GM19395 (cell line): ENCODE results near the gene RFXAP.
A peak's percentile ranks its signal among the peaks of the same experiment; 100 is the strongest.
"Not testable (repeated sequence)": the region's sequence is repeated elsewhere in the genome, so short reads cannot be mapped to it uniquely, and the experiment has no call there.

Experiments used
- ATAC-seq: cut with Tn5 transposase; IDR thresholded peaks from one replicate; pipeline ENCODE4 v1.9.1; 2021; ENCODE audit warnings: mild to moderate bottlenecking, moderate library complexity; ENCODE audit not compliant: unreplicated experiment

Gene RFXAP

GRCh38 chr13:36818804-36819738, at the start of gene RFXAP:
TSS of gene RFXAP (plus strand) at chr13:36819222. CDS start at chr13:36819358, 136 bp downstream.
- peak; percentile 84 for ATAC-seq

GRCh38 chr13:36769545-36769944, 49.5 kb upstream of the RFXAP start:
- ATAC-seq: no peak

DNA sequence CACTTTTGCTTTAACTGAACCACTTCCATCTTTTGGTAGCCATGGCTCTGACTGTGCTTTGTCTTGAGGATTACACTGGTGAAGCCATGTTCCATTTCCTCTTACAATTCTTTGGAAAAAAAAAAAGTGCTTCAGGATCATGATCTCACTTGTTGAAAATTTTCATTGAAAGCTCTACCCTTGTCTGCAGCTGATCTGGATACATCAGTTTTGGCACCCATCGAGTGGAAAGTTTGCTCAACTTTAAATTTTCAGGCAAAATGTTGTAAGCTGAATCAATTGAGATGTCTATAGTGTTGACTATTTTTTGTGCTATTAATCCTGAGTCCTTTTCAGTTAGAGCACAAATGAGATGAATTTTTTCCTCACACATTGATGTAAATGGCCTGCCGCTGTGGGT, 48.3 kb upstream of the RFXAP start:
- no peak for ATAC-seq

- no peak for ATAC-seq
These were observed 46.2 kb upstream of the RFXAP start for GRCh38 chr13:36772853-36773252.

GRCh38 chr13:36774931-36775330, 44.1 kb upstream of the RFXAP start:
- no peak for ATAC-seq

DNA sequence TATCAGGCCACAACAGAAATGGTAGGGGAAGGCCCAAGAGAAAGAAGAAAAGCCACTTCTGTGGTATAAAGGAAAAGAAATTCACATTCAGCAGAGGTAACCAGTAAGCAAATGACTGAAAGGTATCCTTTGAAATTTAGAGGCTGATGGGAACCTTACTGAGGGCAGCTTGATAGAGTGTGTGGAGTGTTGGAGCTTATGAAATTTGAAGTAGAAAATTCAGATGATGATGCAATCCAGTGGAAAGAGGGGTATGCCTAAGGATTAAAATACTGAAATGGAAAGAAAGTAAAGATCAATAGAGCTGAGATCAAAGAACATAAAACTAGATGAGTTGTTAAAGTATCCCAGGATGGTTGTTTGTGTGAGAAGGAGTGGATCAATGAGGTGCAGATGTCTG, 42.8 kb upstream of the RFXAP start:
- ATAC-seq: no peak

- ATAC-seq: no peak
These were observed 40.8 kb upstream of the RFXAP start for GRCh38 chr13:36778083-36778671.

DNA sequence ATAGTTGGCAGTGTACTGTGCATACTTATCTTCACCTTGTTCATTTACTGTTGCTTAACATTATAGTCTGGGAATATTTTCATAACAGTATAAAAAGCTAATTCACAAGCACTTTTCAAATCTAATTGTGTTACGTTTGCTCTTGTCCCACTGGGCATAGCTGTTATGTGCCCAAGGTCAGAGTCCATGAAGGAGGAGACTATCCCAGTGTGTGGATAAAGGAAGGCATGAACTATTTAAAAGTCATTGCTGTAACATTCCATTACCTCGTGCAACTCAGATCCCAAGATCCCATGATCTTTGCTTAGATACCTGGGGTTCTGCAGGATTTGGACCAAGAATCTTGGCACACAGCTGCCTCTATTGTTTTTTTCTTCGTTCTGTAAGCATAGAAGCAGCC, 35.1 kb upstream of the RFXAP start:
- ATAC-seq: no peak

DNA sequence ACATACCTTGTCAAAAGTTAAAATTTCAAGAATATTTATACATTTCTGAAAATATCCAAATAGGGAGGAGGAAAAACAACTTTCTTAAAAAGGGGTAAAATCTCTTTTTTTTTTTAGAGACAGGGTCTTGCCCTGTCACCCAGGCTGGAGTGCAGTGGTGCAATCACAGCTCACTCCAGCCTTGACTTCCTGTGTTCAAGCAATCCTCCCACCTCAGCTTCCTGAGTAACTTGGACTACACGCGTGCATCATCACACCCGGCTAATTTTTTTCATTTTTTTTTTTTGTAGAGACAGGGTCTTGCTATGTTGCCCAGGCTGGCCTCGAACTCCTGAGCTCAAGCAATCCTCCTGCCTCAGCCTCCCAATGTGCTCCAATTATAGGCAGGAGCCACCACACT, 32.8 kb upstream of the RFXAP start:
- not testable (repeated sequence) for ATAC-seq

DNA sequence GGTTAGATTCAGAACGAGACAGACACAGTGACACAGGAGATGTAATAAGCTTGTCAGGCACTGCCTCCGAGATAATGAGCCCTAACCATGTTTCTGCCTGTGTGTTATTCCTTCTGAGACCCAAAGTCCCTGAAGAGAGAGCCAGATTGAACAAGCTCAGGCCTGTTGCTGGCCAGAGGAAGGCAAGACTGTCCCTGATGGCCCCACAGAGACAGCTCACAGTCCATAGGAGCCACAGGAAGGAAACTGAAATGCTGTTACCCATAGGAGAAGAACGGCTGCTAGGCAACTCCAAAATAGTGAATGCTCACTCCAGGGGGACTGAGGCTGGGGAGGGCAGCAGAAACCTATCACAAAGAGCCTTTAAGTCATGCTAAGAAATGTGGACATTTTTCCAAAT, 31.8 kb upstream of the RFXAP start:
- ATAC-seq: no peak

DNA sequence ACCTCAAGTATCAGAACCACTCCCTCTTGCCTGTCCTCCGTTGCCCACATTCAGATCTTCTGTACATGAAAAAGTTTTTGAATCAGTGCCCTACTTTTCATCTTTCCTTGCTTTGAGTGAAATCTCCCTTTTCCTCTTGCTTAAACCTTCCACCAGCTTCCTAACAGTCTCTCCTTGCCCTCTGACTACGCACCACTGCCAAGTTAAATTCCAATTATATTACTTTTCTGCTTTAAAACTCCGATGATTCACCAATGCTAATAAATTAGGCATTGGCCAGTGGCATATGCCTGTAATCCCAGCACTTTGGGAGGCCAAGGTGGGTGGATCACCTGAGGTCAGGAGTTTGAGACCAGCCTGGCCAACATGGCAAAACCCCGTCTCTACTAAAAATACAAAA, 30.7 kb upstream of the RFXAP start:
- ATAC-seq: no peak

DNA sequence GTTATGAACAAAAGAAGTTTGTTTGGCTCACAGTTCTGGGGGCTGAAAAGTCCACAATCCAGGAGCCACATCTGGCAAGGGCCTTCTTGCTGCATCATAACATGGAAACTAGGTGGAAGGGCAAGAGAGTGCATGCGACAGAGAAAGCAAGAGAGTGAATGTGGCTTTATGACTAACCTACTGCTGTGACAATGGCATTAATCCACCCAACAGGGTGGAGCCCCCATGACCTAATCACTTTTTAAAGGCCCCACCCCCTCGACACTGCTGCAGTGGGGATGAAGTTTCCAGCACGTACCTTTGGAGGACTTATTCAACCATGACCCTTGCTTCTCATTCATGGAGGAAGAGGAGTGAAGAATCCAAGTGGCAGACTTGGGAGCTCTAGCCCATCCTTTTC, 30.0 kb upstream of the RFXAP start:
- ATAC-seq: no peak

GRCh38 chr13:36789730-36790129, 29.3 kb upstream of the RFXAP start:
- no peak for ATAC-seq

GRCh38 chr13:36794706-36795105, 24.3 kb upstream of the RFXAP start:
- no peak for ATAC-seq

- ATAC-seq: no peak
These were observed 23.6 kb upstream of the RFXAP start for GRCh38 chr13:36795463-36795862.

DNA sequence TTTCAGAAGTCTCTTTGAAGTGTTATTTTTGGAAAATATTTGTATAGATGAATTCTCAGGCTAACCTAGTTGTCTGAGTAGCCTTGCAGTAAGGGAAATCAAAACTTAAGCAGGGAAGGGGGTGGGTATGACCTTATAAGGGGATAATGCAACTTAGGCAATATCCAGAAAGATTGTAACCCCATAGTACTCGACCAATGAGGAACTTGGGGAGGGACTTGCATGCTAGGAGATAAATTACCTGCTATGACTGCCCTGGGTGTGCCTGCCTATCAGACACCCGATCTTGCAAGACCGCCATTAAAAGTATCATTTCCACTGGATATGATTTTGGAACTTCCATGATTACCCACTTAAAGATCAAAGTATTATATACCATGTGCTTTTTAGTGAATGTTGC, 23.0 kb upstream of the RFXAP start:
- ATAC-seq: no peak

- ATAC-seq: no peak
These were observed 18.0 kb upstream of the RFXAP start for GRCh38 chr13:36801035-36801434.

DNA sequence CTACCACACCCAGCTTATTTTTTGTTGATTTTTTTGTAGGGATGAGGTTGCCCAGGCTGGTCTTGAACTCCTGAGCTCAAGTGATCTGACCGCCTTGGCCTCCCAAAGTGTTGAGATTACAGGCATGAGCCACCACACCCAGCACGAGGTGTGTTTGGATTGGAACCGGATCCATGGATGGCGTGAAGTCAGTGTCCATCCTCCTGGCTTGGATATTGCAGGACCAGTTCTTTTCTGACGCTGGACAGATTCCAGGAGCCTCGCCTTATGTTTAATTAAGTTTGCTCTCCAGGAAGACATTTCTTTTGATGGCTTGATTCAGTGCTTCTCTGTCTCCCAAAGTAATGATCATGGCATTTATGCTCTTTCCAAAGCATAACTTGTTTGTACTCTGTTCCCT, 14.4 kb upstream of the RFXAP start:
- no peak for ATAC-seq

DNA sequence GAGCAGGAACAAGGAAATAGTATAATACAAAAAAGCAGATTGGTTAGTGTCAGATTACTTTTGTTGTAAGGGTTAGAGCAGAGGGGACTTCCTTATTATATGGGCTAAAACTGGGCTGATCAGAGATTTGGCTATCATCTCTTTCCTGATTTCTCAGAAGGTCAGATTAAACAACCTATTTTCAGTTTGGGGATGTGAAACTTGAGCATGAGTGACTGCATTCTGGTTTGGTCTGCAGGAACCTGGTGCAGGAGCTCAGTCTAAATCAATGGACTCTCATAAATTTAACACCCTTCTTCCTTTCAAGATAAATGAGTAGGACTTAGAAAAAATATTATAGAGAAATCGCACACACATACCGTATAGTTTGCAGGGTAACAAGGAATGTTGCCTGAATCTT, 12.9 kb upstream of the RFXAP start:
- no peak for ATAC-seq

GRCh38 chr13:36807616-36808015, 11.4 kb upstream of the RFXAP start:
- no peak for ATAC-seq

DNA sequence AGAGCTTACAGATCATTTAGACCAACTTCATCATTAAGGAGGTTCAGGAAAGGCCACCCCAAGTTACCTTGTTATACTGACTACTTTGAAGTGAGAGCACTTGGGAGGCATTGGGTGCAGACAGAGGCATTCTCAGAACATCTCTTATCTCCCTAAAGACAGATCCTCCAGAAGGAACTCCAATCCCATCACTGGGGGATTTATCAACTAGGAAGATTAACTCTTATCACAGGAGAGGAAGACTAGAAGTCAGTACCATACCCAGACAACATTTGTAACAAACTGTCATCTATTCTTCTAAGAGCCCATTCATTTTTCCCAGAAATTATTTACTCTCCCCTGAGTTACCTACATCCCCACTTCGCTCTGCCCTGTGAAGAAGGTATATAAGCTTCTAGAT, 5.8 kb upstream of the RFXAP start:
- no peak for ATAC-seq

- ATAC-seq: no peak
These were observed 4.6 kb upstream of the RFXAP start for GRCh38 chr13:36814465-36814864.
